GM12872 (cell line): ENCODE data around the gene HOXD12.

Experiments used
- TF ChIP-seq, protein P1 (sequence below): IDR thresholded peaks from 3 replicates; pipeline ENCODE4 v1.5.1; 2011; ENCODE audit warnings: low read depth, mild to moderate bottlenecking, low read length, moderate library complexity; ENCODE audit not compliant: insufficient read depth

HOXD12 gene

GRCh38 chr2:176111846-176112374, 12.3 kb downstream of the HOXD12 start:
- TF ChIP-seq, protein P1, sequence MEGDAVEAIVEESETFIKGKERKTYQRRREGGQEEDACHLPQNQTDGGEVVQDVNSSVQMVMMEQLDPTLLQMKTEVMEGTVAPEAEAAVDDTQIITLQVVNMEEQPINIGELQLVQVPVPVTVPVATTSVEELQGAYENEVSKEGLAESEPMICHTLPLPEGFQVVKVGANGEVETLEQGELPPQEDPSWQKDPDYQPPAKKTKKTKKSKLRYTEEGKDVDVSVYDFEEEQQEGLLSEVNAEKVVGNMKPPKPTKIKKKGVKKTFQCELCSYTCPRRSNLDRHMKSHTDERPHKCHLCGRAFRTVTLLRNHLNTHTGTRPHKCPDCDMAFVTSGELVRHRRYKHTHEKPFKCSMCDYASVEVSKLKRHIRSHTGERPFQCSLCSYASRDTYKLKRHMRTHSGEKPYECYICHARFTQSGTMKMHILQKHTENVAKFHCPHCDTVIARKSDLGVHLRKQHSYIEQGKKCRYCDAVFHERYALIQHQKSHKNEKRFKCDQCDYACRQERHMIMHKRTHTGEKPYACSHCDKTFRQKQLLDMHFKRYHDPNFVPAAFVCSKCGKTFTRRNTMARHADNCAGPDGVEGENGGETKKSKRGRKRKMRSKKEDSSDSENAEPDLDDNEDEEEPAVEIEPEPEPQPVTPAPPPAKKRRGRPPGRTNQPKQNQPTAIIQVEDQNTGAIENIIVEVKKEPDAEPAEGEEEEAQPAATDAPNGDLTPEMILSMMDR: no peak

GRCh38 chr2:176112375-176113302, 13.0 kb downstream of the HOXD12 start:
- TF ChIP-seq, protein P1: no peak

DNA sequence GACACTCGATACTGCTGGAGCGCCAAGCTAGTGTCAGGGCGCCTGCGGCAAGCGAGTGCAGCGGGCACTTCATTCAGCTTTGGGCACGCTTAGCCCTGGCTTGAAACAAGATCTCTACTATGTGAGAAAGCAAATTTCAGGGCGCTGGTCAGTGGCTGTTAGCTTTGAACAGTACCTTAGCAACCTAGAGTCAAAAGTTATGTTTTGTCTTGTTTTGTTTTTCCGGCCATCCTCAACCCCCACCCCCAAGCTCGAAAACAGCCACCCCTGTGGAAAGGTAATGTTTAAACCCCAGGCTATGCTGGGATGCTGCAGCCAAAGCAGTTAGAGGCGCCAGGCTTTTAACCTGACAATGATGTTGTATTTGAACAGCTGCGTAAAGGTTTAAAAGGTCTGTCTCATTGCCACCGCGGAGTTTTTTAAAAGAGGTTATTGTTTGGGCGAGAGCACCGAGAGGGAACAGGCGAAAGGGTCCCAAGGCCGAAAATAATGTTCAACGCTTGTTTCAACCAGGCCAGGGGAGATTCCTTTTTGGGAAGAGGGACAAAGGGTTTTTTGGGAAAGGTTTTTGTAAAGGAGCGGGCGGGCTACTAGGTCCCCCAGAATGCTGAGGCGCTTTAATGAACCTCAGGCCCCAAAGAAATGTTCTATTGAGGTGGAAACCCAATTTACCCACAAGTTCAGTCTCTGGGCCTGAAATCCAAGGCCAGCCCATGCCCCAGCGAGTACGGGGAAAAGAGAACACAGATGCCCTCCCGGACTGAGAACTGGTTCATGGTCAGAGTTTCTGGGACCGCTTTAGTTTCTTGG, 14.7 kb downstream of the HOXD12 start:
- TF ChIP-seq, protein P1: no peak

- TF ChIP-seq, protein P1: no peak
Measured at GRCh38 chr2:176114930-176115625, 15.5 kb downstream of the HOXD12 start.

- TF ChIP-seq, protein P1: no peak
Measured at GRCh38 chr2:176115883-176116813, 16.6 kb downstream of the HOXD12 start, which contains the start of gene HOXD10. TSS of gene HOXD10 (plus strand) at chr2:176116778. CDS start at chr2:176116834, 56 bp downstream.

- TF ChIP-seq, protein P1: no peak
Measured at GRCh38 chr2:176117162-176117822, 17.7 kb downstream of the HOXD12 start.
